ENCODE results near the gene NUMBL. TPM values are rescaled to one million over a fixed set of nuclear protein-coding genes. Genes with fewer than 3 reads are reported as not detected.

NUMBL gene
- total RNA-seq = 21.7 and 22.8 TPM in 2 replicates

GRCh38 chr19:40690050-40690692 is at the start of gene NUMBL:
Gene NUMBL, minus strand, starts transcription at chr19:40690651. Its CDS starts 168 bp downstream, at chr19:40690483.

DNA sequence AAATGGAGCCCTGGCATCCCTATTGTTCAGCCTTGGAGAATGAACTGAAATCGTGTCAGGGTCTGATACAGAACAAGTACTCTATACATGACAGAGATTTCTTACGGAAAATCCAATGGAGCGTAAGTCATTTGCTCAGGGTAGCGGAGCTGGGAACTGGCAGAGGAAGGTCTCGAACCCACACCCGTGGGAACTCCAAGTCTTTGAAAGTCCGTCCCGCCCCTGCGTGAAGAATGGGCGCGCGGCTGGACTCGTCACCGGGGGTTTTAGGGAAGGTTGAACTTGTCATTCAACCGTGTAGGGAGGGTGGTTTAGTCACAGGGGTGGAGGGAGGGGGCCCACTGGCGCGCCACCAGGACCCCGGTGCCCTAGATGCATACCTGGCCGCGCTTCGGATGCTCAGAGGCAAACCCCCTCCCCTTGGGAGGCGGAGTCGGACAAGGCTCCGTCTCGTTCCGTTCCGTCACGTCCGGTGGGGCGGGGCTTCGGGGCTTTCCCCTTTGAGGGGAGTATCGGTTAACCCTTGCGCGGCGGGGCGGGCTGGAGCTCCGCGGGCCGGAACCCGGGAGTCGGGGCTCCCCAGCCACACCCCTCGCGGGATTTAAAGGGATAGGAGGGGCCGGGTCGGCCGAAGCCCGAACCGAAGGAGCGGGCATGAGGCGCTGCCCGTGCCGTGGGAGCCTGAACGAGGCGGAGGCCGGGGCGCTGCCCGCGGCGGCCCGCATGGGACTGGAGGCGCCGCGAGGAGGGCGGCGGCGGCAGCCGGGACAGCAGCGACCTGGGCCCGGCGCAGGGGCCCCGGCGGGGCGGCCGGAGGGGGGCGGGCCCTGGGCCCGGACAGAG is 26.3 kb upstream of the NUMBL start, which contains the start of the genes COQ8B and ITPKC:
Gene COQ8B, minus strand, starts transcription at position 405 of the 843 bp plus-strand sequence. CDS start 2,254 bp downstream, outside the sequence.
Gene ITPKC, plus strand, starts transcription at position 631 of the 843 bp plus-strand sequence. Its CDS starts 24 bp downstream, at position 655.

Other genes with a start within 250 kb of the NUMBL start
- gene SERTAD3, start 246.3 kb downstream of the NUMBL start, total RNA-seq = 20.6 and 28.9 TPM in 2 replicates
- gene BLVRB, start 224.9 kb downstream of the NUMBL start, total RNA-seq = 63.1 and 82.1 TPM in 2 replicates
- gene SPTBN4, start 223.7 kb downstream of the NUMBL start, total RNA-seq = 0.77 and 3.7 TPM in 2 replicates
- 18.6 and 33.0 TPM in 2 replicates for gene SHKBP1, start 113.8 kb downstream of the NUMBL start, total RNA-seq
- gene LTBP4, start 89.3 kb downstream of the NUMBL start, total RNA-seq = 6.8 and 7.1 TPM in 2 replicates
- 30.7 and 31.9 TPM in 2 replicates for gene COQ8B, start 26.2 kb upstream of the NUMBL start, total RNA-seq
- 10.7 and 12.1 TPM in 2 replicates for gene ITPKC, start 26.5 kb upstream of the NUMBL start, total RNA-seq
- 0.56 and 0.96 TPM in 2 replicates for gene ACTMAP, start 59.8 kb upstream of the NUMBL start, total RNA-seq
- 17.8 and 27.4 TPM in 2 replicates for gene SNRPA, start 60.6 kb upstream of the NUMBL start, total RNA-seq
- 0.85 TPM in 1 of 2 replicates, not detected in the other for gene MIA, start 84.9 kb upstream of the NUMBL start, total RNA-seq
- 6.5 and 9.2 TPM in 2 replicates for gene RAB4B, start 87.6 kb upstream of the NUMBL start, total RNA-seq
- gene EGLN2, start 108.5 kb upstream of the NUMBL start, total RNA-seq = 63.1 and 84.5 TPM in 2 replicates
- not detected in 2 replicates for gene CYP2A6, start 159.8 kb upstream of the NUMBL start, total RNA-seq
- not detected in 2 replicates for gene CYP2A7, start 191.6 kb upstream of the NUMBL start, total RNA-seq

Measured in regular cardiac myocyte (primary cell).